ENCODE measurements around the gene NDUFS5.

DNA sequence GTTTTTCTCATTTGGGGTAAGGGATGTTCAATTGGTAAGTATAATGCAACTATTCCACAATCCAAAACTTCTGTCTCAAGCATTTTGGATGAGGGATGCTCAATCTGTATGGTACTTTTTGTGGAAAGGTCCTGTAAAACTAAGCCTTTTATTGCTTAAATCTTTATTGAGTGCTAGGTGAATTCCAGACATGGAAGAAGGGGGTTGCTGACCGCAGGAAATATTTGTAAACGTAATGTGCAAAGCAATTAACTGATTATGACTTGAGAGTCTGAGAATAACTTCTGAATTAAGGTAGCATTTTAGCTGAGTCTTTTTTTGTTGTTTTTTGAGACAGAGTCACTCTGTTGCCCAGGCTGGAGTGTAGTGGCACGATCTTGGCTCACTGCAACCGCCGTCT lies 32.0 kb upstream of the NDUFS5 start:
- no peak for TF ChIP-seq POLR2A (IDR thresholded peaks at IDR 0.05; ENCODE audit: low read length)
- TF ChIP-seq, protein P1, sequence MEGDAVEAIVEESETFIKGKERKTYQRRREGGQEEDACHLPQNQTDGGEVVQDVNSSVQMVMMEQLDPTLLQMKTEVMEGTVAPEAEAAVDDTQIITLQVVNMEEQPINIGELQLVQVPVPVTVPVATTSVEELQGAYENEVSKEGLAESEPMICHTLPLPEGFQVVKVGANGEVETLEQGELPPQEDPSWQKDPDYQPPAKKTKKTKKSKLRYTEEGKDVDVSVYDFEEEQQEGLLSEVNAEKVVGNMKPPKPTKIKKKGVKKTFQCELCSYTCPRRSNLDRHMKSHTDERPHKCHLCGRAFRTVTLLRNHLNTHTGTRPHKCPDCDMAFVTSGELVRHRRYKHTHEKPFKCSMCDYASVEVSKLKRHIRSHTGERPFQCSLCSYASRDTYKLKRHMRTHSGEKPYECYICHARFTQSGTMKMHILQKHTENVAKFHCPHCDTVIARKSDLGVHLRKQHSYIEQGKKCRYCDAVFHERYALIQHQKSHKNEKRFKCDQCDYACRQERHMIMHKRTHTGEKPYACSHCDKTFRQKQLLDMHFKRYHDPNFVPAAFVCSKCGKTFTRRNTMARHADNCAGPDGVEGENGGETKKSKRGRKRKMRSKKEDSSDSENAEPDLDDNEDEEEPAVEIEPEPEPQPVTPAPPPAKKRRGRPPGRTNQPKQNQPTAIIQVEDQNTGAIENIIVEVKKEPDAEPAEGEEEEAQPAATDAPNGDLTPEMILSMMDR (IDR thresholded peaks at IDR 0.05), result no peak
- no peak for TF ChIP-seq EHF (CRISPR knock-in tag; IDR thresholded peaks at IDR 0.05)
- TF ChIP-seq, protein P2, sequence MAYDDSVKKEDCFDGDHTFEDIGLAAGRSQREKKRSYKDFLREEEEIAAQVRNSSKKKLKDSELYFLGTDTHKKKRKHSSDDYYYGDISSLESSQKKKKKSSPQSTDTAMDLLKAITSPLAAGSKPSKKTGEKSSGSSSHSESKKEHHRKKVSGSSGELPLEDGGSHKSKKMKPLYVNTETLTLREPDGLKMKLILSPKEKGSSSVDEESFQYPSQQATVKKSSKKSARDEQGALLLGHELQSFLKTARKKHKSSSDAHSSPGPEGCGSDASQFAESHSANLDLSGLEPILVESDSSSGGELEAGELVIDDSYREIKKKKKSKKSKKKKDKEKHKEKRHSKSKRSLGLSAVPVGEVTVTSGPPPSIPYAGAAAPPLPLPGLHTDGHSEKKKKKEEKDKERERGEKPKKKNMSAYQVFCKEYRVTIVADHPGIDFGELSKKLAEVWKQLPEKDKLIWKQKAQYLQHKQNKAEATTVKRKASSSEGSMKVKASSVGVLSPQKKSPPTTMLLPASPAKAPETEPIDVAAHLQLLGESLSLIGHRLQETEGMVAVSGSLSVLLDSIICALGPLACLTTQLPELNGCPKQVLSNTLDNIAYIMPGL (CRISPR knock-in tag; IDR thresholded peaks at IDR 0.05; ENCODE audit: borderline replicate concordance), result no peak
- TF ChIP-seq RNF2 (IDR thresholded peaks at IDR 0.05; ENCODE audit: borderline replicate concordance, low read depth), result no peak
- TF ChIP-seq MAX (IDR thresholded peaks at IDR 0.05), result no peak
- no peak for TF ChIP-seq HOXA7 (CRISPR knock-in tag; IDR thresholded peaks at IDR 0.05)
- no peak for TF ChIP-seq ELK1 (IDR thresholded peaks at IDR 0.05; ENCODE audit: low read depth, low read length)
- TF ChIP-seq HDAC2 (IDR thresholded peaks at IDR 0.05), result no peak
